ENCODE data around the gene LMOD1. TPM values are rescaled to one million over a fixed set of nuclear protein-coding genes. Genes with fewer than 3 reads are reported as not detected.

LMOD1 gene
- total RNA-seq, 2 experiments from 2014 or later = not detected

- intact Hi-C loops (cut with micrococcal nuclease) = no loop called here
- Mint-ChIP-seq H3K36me3 (ENCODE audit: low read depth) (peaks cover 4% of the 10 kb centered on the region), H3K27me3 (no peaks in the 10 kb centered on the region), H3K27ac (peak overlapping the region; percentile 83), H3K9me3 (no peaks in the 10 kb centered on the region), H3K4me1 (ENCODE audit: low read depth) (peaks cover 22% of the 10 kb centered on the region), H3K4me3 (peak overlapping the region; percentile 92)
- peak; percentile 73 for DNase-seq
- CTCF ChIA-PET = interaction anchor here (2.1 to 6.4 kb wide), 3 partner anchors 9 to 86 kb away, joined by 10 to 34 read pairs (median 31); no protein-coding TSS in a partner anchor
- peak; percentile 84 for ATAC-seq
- POLR2A ChIA-PET = interaction anchor here (0.8 to 1.2 kb wide), 9 partner anchors 9 to 165 kb away, joined by 3 to 5 read pairs (median 3); partner anchors contain the start of genes IPO9 and TIMM17A
- no peak for TF ChIP-seq CTCF (IDR thresholded peaks at IDR 0.05)
Observed at GRCh38 chr1:201982082-201982622, 35.8 kb upstream of the LMOD1 start.

GRCh38 chr1:201970334-201971159, 24.2 kb upstream of the LMOD1 start:
- no peak for DNase-seq
- no peak overlapping the region for H3K4me3 Mint-ChIP-seq
- no peak overlapping the region for H3K27ac Mint-ChIP-seq
- H3K4me1 Mint-ChIP-seq (ENCODE audit: low read depth) = no peaks in the 10 kb centered on the region
- CTCF ChIA-PET = interaction anchor here (0.9 to 5.4 kb wide), 5 partner anchors 13 to 84 kb away, joined by 3 to 130 read pairs (median 6); no protein-coding TSS in a partner anchor
- TF ChIP-seq CTCF (IDR thresholded peaks at IDR 0.05) = no peak
- H3K9me3 Mint-ChIP-seq = no peaks in the 10 kb centered on the region
- H3K36me3 Mint-ChIP-seq (ENCODE audit: low read depth) = peaks cover 34% of the 10 kb centered on the region
- intact Hi-C loops (cut with micrococcal nuclease) = no loop called here
- no peaks in the 10 kb centered on the region for H3K27me3 Mint-ChIP-seq
- no peak for ATAC-seq
- POLR2A ChIA-PET = interaction anchor here (2.6 kb wide), 1 partner anchor 10 kb away, joined by 9 read pairs; no protein-coding TSS in a partner anchor

- Mint-ChIP-seq H3K36me3 (ENCODE audit: low read depth) (peaks cover 47% of the 10 kb centered on the region), H3K27ac (no peak overlapping the region), H3K4me3 (no peak overlapping the region), H3K4me1 (ENCODE audit: low read depth) (peaks cover 2% of the 10 kb centered on the region), H3K27me3 (no peaks in the 10 kb centered on the region), H3K9me3 (no peaks in the 10 kb centered on the region)
- TF ChIP-seq CTCF (IDR thresholded peaks at IDR 0.05) = no peak
- intact Hi-C loops (cut with micrococcal nuclease) = no loop called here
- POLR2A ChIA-PET = interaction anchor here (0.8 kb wide), 1 partner anchor 15 kb away, joined by 3 read pairs; no protein-coding TSS in a partner anchor
- ATAC-seq (no peak), DNase-seq (no peak)
- CTCF ChIA-PET = interaction anchor here (1.4 to 5.4 kb wide), 3 partner anchors 12 to 73 kb away, joined by 3 to 40 read pairs (median 5); no protein-coding TSS in a partner anchor
Observed at GRCh38 chr1:201968202-201968925, 22.0 kb upstream of the LMOD1 start.

- Mint-ChIP-seq H3K27ac (no peak overlapping the region), H3K36me3 (ENCODE audit: low read depth) (peaks cover 58% of the 10 kb centered on the region), H3K9me3 (no peaks in the 10 kb centered on the region), H3K4me1 (ENCODE audit: low read depth) (peaks cover 4% of the 10 kb centered on the region), H3K4me3 (no peak overlapping the region), H3K27me3 (no peaks in the 10 kb centered on the region)
- ChIA-PET POLR2A (interaction anchor here (1.0 to 1.7 kb wide), 3 partner anchors 12 to 17 kb away, joined by 3 to 6 read pairs (median 4); partner anchors contain the start of gene TIMM17A), CTCF (interaction anchor here (1.2 to 5.4 kb wide), 2 partner anchors 21 to 71 kb away, joined by 3 to 40 read pairs; no protein-coding TSS in a partner anchor)
- ATAC-seq = no peak
- TF ChIP-seq CTCF (IDR thresholded peaks at IDR 0.05) = no peak
- DNase-seq = no peak
- intact Hi-C loops (cut with micrococcal nuclease) = no loop called here
Observed at GRCh38 chr1:201966171-201966570, 19.8 kb upstream of the LMOD1 start.

All from activated CD8-positive, alpha-beta T cell treated with anti-CD3 and anti-CD28 coated beads for 36 hours (primary cell).